ENCODE data around the gene PRTG.

DNA sequence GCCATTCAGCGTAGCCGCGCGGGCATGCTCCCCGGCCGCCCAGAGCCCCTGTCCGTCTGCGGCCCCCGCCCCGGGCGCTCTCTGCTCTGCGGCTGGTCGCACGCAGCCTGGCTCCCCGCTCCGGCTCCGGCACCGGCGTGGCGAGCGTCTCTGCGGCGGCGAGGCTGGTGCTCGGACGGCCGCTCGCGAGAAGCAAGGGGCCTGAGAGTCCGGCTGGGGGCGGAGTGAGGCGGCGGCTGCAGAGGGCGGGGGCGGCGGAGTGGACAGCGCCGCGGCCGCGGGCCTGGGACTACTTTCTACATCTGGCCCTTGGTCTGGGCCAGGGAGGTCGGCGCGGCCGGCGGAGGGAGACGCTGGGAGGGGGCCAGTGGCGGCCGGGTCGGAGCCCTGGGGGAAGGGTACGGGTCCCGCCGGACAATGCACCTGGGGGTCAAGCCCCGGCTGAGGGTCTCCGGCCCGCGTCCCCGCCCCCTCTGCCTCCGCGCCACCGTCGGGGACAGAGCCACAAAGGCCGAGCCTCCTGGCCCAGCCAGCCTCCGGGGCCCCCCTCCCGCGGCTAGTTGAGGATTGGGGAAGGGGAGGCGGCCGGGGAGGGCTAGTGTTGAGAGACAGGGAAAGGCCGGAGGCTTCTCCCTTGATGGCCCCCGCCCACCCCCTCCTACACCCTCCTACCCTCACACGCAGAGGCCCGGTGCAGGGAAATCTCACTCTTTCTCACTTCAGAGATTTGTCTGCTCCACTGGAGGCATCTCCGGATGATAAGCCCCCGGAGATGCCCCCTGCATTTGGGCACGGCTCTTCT lies at the start of gene PRTG:
- TF ChIP-seq POLR2A (IDR thresholded peaks at IDR 0.05): no peak
- TF ChIP-seq, protein P1, sequence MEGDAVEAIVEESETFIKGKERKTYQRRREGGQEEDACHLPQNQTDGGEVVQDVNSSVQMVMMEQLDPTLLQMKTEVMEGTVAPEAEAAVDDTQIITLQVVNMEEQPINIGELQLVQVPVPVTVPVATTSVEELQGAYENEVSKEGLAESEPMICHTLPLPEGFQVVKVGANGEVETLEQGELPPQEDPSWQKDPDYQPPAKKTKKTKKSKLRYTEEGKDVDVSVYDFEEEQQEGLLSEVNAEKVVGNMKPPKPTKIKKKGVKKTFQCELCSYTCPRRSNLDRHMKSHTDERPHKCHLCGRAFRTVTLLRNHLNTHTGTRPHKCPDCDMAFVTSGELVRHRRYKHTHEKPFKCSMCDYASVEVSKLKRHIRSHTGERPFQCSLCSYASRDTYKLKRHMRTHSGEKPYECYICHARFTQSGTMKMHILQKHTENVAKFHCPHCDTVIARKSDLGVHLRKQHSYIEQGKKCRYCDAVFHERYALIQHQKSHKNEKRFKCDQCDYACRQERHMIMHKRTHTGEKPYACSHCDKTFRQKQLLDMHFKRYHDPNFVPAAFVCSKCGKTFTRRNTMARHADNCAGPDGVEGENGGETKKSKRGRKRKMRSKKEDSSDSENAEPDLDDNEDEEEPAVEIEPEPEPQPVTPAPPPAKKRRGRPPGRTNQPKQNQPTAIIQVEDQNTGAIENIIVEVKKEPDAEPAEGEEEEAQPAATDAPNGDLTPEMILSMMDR (IDR thresholded peaks at IDR 0.05): peak in 1 of 5 experiments; percentile 11
